Measurements from ENCODE around the gene H2BK1.

The H2BK1 gene

GRCh38 chr7:151210087-151210854 is at the start of gene H2BK1:
Gene H2BK1 (minus strand): TSS chr7:151210488. CDS start chr7:151210318, 170 bp downstream.
- no peak for DNase-seq (ENCODE audit: low read depth)

GRCh38 chr7:151257990-151258389 is 47.7 kb upstream of the H2BK1 start:
- no peak for DNase-seq (ENCODE audit: low read depth)

- no peak for DNase-seq (ENCODE audit: low read depth)
Observed at GRCh38 chr7:151256410-151257045, 46.2 kb upstream of the H2BK1 start.

- DNase-seq (ENCODE audit: low read depth) = no peak
Observed at GRCh38 chr7:151255390-151255789, 45.1 kb upstream of the H2BK1 start.

- DNase-seq (ENCODE audit: low read depth) = no peak
Observed at GRCh38 chr7:151254851-151255250, 44.6 kb upstream of the H2BK1 start.

- DNase-seq (ENCODE audit: low read depth) = no peak
Observed at GRCh38 chr7:151254316-151254715, 44.0 kb upstream of the H2BK1 start.

- DNase-seq (ENCODE audit: low read depth) = no peak
Observed at GRCh38 chr7:151252961-151253711, 42.8 kb upstream of the H2BK1 start.

GRCh38 chr7:151252561-151252835 is 42.2 kb upstream of the H2BK1 start:
- DNase-seq (ENCODE audit: low read depth) = no peak

GRCh38 chr7:151251689-151252560 is 41.6 kb upstream of the H2BK1 start:
- no peak for DNase-seq (ENCODE audit: low read depth)

GRCh38 chr7:151251328-151251688 is 41.0 kb upstream of the H2BK1 start:
- no peak for DNase-seq (ENCODE audit: low read depth)

- no peak for DNase-seq (ENCODE audit: low read depth)
Observed at GRCh38 chr7:151250181-151251132, 40.2 kb upstream of the H2BK1 start.

- no peak for DNase-seq (ENCODE audit: low read depth)
Observed at GRCh38 chr7:151249732-151250072, 39.4 kb upstream of the H2BK1 start.

- DNase-seq (ENCODE audit: low read depth) = no peak
Observed at GRCh38 chr7:151249034-151249731, 38.9 kb upstream of the H2BK1 start.

GRCh38 chr7:151248346-151249033 is 38.2 kb upstream of the H2BK1 start, which contains the start of gene SMARCD3:
Gene SMARCD3 (minus strand): TSS chr7:151248694. CDS start chr7:151248562, 132 bp downstream.
- DNase-seq (ENCODE audit: low read depth) = no peak

GRCh38 chr7:151247611-151248345 is 37.5 kb upstream of the H2BK1 start:
- no peak for DNase-seq (ENCODE audit: low read depth)

GRCh38 chr7:151246851-151247580 is 36.7 kb upstream of the H2BK1 start:
- DNase-seq (ENCODE audit: low read depth) = no peak

GRCh38 chr7:151246102-151246850 is 36.0 kb upstream of the H2BK1 start:
- no peak for DNase-seq (ENCODE audit: low read depth)
